ENCODE measurements around the gene RPUSD3.

DNA sequence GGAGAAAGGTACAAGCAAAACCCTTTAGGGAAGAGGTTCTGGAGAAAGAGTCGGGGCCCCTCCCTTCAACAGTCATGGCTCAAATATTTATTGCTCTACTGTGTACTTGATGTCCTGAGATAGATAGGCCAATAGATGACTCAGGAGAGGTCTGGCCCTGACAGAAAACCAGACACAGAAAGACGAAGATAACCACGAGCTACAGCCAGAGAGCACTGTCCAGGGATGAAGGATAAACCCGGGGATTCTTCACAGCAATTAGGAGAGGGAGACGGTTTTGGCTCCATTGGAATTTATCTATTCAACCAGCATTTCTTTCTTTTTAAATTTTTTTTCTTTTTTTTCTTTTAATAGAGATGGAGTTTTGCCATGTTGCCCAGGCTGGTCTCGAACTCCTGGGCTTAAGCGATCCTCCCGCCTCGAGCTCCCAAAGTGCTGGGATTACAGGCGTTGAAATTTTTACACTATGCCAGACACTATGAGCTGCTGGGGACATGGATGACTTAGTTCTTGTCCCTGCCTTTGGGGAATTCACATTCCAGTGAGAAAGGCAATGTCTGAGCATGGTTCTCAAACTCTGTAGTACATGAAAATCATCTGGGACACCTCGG lies 40.9 kb upstream of the RPUSD3 start:
- TF ChIP-seq CTCF (IDR thresholded peaks at IDR 0.05; ENCODE audit: extremely low read depth in 1 of 2, insufficient read depth in 1 of 2, low read depth in 1 of 2, low read length in 2 of 2) (no peak), POLR2AphosphoS5 (IDR thresholded peaks at IDR 0.05; ENCODE audit: insufficient read depth, low read depth, low read length) (no peak), JUN (IDR thresholded peaks at IDR 0.05; ENCODE audit: borderline replicate concordance, insufficient read depth, insufficient read length, low read depth) (no peak), POLR2A (IDR thresholded peaks at IDR 0.05; ENCODE audit: low read depth, low read length) (no peak)

All from endothelial cell of umbilical vein (primary cell).